Measurements from ENCODE around the gene RAI1. TPM values are rescaled to one million over a fixed set of nuclear protein-coding genes. Genes with fewer than 3 reads are reported as not detected.

Gene RAI1
- total RNA-seq, 1 donor from 2014 or later: 40.1 TPM

DNA sequence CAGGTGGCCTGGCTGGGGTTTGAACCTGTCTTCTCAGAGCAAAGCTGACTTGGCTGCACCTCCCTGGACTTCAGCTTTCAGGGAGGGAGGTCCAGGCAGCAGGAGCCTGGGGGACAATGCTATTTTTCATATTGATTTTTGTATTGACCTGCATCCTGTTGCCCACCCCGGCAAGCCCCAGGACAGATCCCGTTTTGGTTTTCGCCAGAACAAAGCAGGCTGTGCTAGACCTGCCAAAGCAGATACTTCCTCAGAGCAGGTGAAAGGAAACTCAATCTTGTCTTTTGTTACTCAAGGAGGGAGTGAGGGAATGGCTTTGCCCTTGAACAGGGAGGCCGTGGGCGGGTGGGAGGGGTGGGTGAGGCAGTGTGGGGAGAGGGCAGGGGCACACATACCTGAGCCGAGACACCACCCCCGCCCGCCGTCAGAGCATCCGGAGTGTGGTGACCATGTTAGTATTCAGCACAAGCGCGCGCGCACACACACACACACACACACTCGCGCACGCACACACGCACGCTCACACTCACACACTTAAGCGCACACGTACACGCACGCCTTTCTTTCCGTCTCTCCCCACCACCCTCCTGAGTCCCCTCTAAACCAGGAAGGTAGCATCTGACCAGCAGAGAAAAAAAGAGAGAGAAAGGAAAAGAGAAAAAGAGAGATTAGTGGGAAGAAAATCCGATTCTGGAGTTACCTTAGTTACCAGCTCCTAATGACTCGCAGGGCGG is 59.5 kb downstream of the RAI1 start:
- Mint-ChIP-seq H3K36me3 (ENCODE audit: unreplicated experiment) (no peaks in the 10 kb centered on the region), H3K27me3 (ENCODE audit: unreplicated experiment) (no peaks in the 10 kb centered on the region), H3K9me3 (ENCODE audit: unreplicated experiment) (no peaks in the 10 kb centered on the region), H3K4me1 (ENCODE audit: unreplicated experiment) (peaks cover 67% of the 10 kb centered on the region), H3K4me3 (ENCODE audit: unreplicated experiment) (no peak overlapping the region), H3K27ac (ENCODE audit: unreplicated experiment) (peak overlapping the region; percentile 75)
- TF ChIP-seq, protein P1, sequence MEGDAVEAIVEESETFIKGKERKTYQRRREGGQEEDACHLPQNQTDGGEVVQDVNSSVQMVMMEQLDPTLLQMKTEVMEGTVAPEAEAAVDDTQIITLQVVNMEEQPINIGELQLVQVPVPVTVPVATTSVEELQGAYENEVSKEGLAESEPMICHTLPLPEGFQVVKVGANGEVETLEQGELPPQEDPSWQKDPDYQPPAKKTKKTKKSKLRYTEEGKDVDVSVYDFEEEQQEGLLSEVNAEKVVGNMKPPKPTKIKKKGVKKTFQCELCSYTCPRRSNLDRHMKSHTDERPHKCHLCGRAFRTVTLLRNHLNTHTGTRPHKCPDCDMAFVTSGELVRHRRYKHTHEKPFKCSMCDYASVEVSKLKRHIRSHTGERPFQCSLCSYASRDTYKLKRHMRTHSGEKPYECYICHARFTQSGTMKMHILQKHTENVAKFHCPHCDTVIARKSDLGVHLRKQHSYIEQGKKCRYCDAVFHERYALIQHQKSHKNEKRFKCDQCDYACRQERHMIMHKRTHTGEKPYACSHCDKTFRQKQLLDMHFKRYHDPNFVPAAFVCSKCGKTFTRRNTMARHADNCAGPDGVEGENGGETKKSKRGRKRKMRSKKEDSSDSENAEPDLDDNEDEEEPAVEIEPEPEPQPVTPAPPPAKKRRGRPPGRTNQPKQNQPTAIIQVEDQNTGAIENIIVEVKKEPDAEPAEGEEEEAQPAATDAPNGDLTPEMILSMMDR (IDR thresholded peaks at IDR 0.05): no peak
- no peak for DNase-seq (ENCODE audit: extremely low spot score, unreplicated experiment)

DNA sequence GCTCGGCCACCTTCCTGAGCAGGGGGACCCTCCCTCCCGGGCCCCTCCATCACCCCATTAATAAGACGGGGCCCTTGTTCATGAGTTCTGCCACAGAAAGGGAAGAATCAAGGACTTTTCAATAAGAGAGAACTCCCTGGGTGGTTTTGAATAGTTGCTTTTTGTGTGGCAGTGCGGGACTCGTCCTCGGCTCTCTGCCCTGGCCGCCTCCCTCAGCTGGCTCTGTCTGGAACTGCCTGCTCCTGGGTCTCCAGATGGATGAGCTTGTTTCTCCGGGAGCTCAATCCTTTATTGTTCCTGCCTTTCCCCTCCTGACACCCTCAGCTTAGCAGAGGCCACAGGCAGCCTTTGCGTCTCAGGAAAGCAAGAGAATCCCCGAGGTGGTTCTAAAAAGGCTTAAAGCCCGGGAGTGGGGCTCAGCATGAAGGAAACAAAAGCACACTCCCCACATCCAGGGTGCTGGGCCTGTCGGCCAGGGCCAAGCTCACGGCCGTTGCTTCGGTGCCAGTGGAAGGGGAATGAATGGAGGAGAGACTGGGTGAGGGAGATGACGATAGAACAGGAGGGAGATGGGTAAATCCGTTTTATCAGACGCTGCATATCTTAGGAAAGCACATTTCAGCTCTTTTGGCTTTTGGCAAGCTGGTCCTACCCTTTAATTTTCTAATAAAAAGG is 60.2 kb downstream of the RAI1 start:
- Mint-ChIP-seq H3K27me3 (ENCODE audit: unreplicated experiment) (no peaks in the 10 kb centered on the region), H3K27ac (ENCODE audit: unreplicated experiment) (peak overlapping the region; percentile 75)
- no peak for DNase-seq (ENCODE audit: extremely low spot score, unreplicated experiment)

DNA sequence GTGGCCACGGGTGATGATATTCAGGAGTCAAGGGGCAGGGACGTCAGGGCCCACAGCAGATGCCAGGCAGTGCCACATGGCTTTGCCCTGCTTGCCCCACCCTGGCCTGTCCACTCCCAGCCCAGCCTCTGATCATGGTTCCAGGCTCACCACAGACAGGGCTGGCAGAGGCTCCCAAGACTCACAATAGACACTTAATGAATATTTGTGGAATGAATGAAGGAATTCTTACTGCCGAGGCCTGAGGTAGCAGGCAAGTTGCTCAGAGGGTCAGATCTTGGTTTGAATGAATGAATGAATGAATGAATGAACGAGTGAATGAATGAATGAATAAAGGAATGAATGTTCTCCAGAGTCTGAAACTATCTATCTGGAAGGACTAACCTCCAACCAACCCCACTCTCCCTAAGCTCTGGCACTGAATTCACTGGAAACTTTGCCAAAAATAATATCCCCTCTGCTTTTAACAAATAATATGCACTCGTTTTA is 60.9 kb downstream of the RAI1 start:
- TF ChIP-seq, protein P1 (IDR thresholded peaks at IDR 0.05): no peak
- Mint-ChIP-seq H3K27me3 (ENCODE audit: unreplicated experiment) (no peaks in the 10 kb centered on the region), H3K9me3 (ENCODE audit: unreplicated experiment) (no peaks in the 10 kb centered on the region), H3K36me3 (ENCODE audit: unreplicated experiment) (no peaks in the 10 kb centered on the region), H3K27ac (ENCODE audit: unreplicated experiment) (peak overlapping the region; percentile 8), H3K4me1 (ENCODE audit: unreplicated experiment) (peaks cover 61% of the 10 kb centered on the region), H3K4me3 (ENCODE audit: unreplicated experiment) (no peak overlapping the region)
- no peak for DNase-seq (ENCODE audit: extremely low spot score, unreplicated experiment)

More for the DNA sequence above, 60.2 kb downstream of the RAI1 start:
- peaks cover 63% of the 10 kb centered on the region for H3K4me1 Mint-ChIP-seq (ENCODE audit: unreplicated experiment)
- no peak overlapping the region for H3K4me3 Mint-ChIP-seq (ENCODE audit: unreplicated experiment)
- TF ChIP-seq, protein P1 (IDR thresholded peaks at IDR 0.05): peak; percentile 20
- H3K9me3 Mint-ChIP-seq (ENCODE audit: unreplicated experiment): no peaks in the 10 kb centered on the region
- no peaks in the 10 kb centered on the region for H3K36me3 Mint-ChIP-seq (ENCODE audit: unreplicated experiment)

DNA sequence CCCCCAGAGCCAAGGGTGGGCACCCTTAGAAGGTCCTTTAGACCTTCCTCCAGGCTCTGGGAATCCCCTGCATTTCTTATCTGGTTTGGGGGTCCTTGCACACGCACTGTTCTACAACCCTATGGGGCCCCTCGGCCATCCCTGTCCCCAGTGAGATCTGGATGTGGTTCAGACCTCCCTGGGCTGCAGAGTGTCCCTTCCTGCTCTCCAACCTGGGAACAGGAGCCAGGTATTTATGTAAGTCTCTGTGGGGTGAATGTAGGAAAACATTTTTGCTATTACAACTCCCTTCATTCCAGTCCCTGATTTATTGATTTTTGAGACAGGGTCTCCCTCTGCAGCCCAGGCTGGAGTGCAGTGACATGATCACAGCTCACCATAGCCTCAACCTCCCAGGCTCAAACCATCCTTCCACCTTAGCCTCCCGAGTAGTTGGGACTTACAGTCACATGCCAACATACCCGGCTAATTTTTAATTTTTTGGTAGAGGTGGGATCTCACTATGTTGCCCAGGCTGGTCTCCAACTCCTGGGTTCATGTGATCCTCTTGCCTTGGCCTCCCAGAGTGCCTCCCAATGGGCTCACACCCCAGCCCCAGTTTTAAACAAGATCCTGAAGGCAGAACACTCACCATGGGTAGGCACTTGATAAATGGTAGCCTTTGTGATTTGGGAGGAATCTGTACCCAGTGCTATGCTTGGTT is 61.6 kb downstream of the RAI1 start:
- H3K27me3 Mint-ChIP-seq (ENCODE audit: unreplicated experiment): no peaks in the 10 kb centered on the region
- H3K4me3 Mint-ChIP-seq (ENCODE audit: unreplicated experiment): no peak overlapping the region
- no peaks in the 10 kb centered on the region for H3K36me3 Mint-ChIP-seq (ENCODE audit: unreplicated experiment)
- TF ChIP-seq, protein P1 (IDR thresholded peaks at IDR 0.05): no peak
- no peak for DNase-seq (ENCODE audit: extremely low spot score, unreplicated experiment)
- H3K27ac Mint-ChIP-seq (ENCODE audit: unreplicated experiment): no peak overlapping the region
- H3K4me1 Mint-ChIP-seq (ENCODE audit: unreplicated experiment): peaks cover 66% of the 10 kb centered on the region
- no peaks in the 10 kb centered on the region for H3K9me3 Mint-ChIP-seq (ENCODE audit: unreplicated experiment)
